ENCODE data around the gene PRKCZ.

Gene PRKCZ

GRCh38 chr1:2155788-2156187 lies 105.6 kb downstream of the PRKCZ start:
- peaks cover 0 to 8% (median 0%) of the 10 kb centered on the region in 3 donors for H3K36me3 ChIP-seq
- TF ChIP-seq CTCF (IDR thresholded peaks at IDR 0.05): no peak
- H3K4me1 ChIP-seq: no peaks in the 10 kb centered on the region
- H3K27ac ChIP-seq: no peak overlapping the region
- no peaks in the 10 kb centered on the region for H3K9me3 ChIP-seq
- no peak overlapping the region for H3K4me3 ChIP-seq
- no peak for DNase-seq
- H3K27me3 ChIP-seq: peaks cover 0 to 4% of the 10 kb centered on the region in 2 donors
- intact Hi-C loops (cut with DNase I; ENCODE audit: low total_unique reads): no loop called here

- H3K27ac ChIP-seq: no peak overlapping the region
These were observed 106.7 kb downstream of the PRKCZ start for GRCh38 chr1:2156866-2157265.

GRCh38 chr1:2157856-2158255 lies 107.6 kb downstream of the PRKCZ start:
- intact Hi-C loops (cut with DNase I; ENCODE audit: low total_unique reads): no loop called here
- peaks cover 0 to 14% (median 0%) of the 10 kb centered on the region in 3 donors for H3K36me3 ChIP-seq
- TF ChIP-seq CTCF (IDR thresholded peaks at IDR 0.05): no peak
- peaks cover 0 to 7% of the 10 kb centered on the region in 2 donors for H3K27me3 ChIP-seq
- H3K4me3 ChIP-seq: no peak overlapping the region
- H3K4me1 ChIP-seq: no peaks in the 10 kb centered on the region
- DNase-seq: no peak
- no peak overlapping the region for H3K27ac ChIP-seq
- H3K9me3 ChIP-seq: no peaks in the 10 kb centered on the region

More at GRCh38 chr1:2156866-2157265, 106.7 kb downstream of the PRKCZ start:
- peaks cover 0 to 14% (median 0%) of the 10 kb centered on the region in 3 donors for H3K36me3 ChIP-seq
- H3K4me3 ChIP-seq: no peak overlapping the region
- DNase-seq: no peak
- no peaks in the 10 kb centered on the region for H3K4me1 ChIP-seq
- no peaks in the 10 kb centered on the region for H3K9me3 ChIP-seq
- TF ChIP-seq CTCF (IDR thresholded peaks at IDR 0.05): no peak
- intact Hi-C loops (cut with DNase I; ENCODE audit: low total_unique reads): no loop called here
- peaks cover 0 to 7% of the 10 kb centered on the region in 2 donors for H3K27me3 ChIP-seq

- H3K36me3 ChIP-seq: peaks cover 0 to 14% (median 0%) of the 10 kb centered on the region in 3 donors
- intact Hi-C loops (cut with DNase I; ENCODE audit: low total_unique reads): no loop called here
- no peak for TF ChIP-seq CTCF (IDR thresholded peaks at IDR 0.05)
These were observed 108.1 kb downstream of the PRKCZ start for GRCh38 chr1:2158272-2158671.

GRCh38 chr1:2159124-2159523 lies 108.9 kb downstream of the PRKCZ start:
- Histone ChIP-seq H3K9me3 (no peaks in the 10 kb centered on the region), H3K4me3 (no peak overlapping the region), H3K27me3 (peaks cover 0 to 3% of the 10 kb centered on the region in 2 donors), H3K27ac (no peak overlapping the region), H3K36me3 (peaks cover 0 to 16% (median 0%) of the 10 kb centered on the region in 3 donors), H3K4me1 (no peaks in the 10 kb centered on the region)
- intact Hi-C loops (cut with DNase I; ENCODE audit: low total_unique reads): no loop called here
- DNase-seq: no peak
- no peak for TF ChIP-seq CTCF (IDR thresholded peaks at IDR 0.05)

More at GRCh38 chr1:2158272-2158671, 108.1 kb downstream of the PRKCZ start:
- Histone ChIP-seq H3K27me3 (peaks cover 0 to 7% of the 10 kb centered on the region in 2 donors), H3K4me1 (no peaks in the 10 kb centered on the region), H3K27ac (no peak overlapping the region), H3K9me3 (no peaks in the 10 kb centered on the region), H3K4me3 (no peak overlapping the region)
- DNase-seq: no peak
